Caco-2 (cell line): ENCODE data around the gene F10. TPM values are rescaled to one million over a fixed set of nuclear protein-coding genes. Genes with fewer than 3 reads are reported as not detected.

Source experiments
- BruUV-seq: library from RNA; stranded (reverse); fragments of 400-500 nt; replicated peaks from 2 replicates; lab custom pipeline; 2021; lab: Mats Ljungman, UMichigan
- CTCF ChIA-PET: fragments of 300-600 bp; sonication (Branson Sonifier 250); formaldehyde crosslinking; loops from one replicate; lab custom pipeline; 2022; ENCODE audit warnings: antibody characterized with exemption; lab: Charles Lee
- POLR2A ChIA-PET: fragments of 300-600 bp; sonication (Branson Sonifier 250); formaldehyde crosslinking; loops from one replicate; lab custom pipeline; 2022; ENCODE audit warnings: antibody characterized with exemption; lab: Charles Lee
- DNase-seq, 2 experiments: peaks; one replicate each; pipeline versions ENCODE4 v3.0.0 to v3.0.0-alpha.2; 2020 to 2022
- H3K27me3 ChIP-seq: replicated peaks from 2 replicates; pipeline ENCODE4 v1.6.0; 2011; ENCODE audit warnings: low read length; ENCODE audit not compliant: control insufficient read depth, insufficient read depth
- H3K36me3 ChIP-seq: 2 replicates; pipeline ENCODE4 v1.5.1; 2011; ENCODE audit warnings: low read length; ENCODE audit not compliant: control insufficient read depth, insufficient read depth
- H3K4me1 ChIP-seq: fragments of 250-450 bp; sonication (Bioruptor Pico); 2 replicates; pipeline ENCODE4 v1.5.1; 2020; ENCODE audit warnings: mild to moderate bottlenecking
- H3K4me3 ChIP-seq: 2 replicates; pipeline ENCODE4 v1.5.1; 2011; ENCODE audit warnings: low read depth, mild to moderate bottlenecking, control low read depth, low read length
- H3K9me3 ChIP-seq: fragments of 250-450 bp; sonication (Bioruptor Pico); 2 replicates; pipeline ENCODE4 v1.5.1; 2020; ENCODE audit warnings: mild to moderate bottlenecking, moderate library complexity
- H3K27ac Mint-ChIP-seq: one replicate; pipeline ENCODE4 v1.8.0; 2022; ENCODE audit warnings: mixed read lengths; ENCODE audit not compliant: unreplicated experiment
- H3K27me3 Mint-ChIP-seq: one replicate; pipeline ENCODE4 v1.8.0; 2022; ENCODE audit warnings: mixed read lengths; ENCODE audit not compliant: insufficient read depth, unreplicated experiment
- H3K36me3 Mint-ChIP-seq: one replicate; pipeline ENCODE4 v1.8.0; 2022; ENCODE audit warnings: mild to moderate bottlenecking, mixed read lengths; ENCODE audit not compliant: insufficient read depth, unreplicated experiment
- H3K4me1 Mint-ChIP-seq: one replicate; pipeline ENCODE4 v1.8.0; 2022; ENCODE audit warnings: low read depth, mixed read lengths; ENCODE audit not compliant: unreplicated experiment
- H3K4me3 Mint-ChIP-seq: one replicate; pipeline ENCODE4 v1.8.0; 2022; ENCODE audit warnings: mild to moderate bottlenecking, moderate library complexity, mixed read lengths; ENCODE audit not compliant: unreplicated experiment
- H3K9me3 Mint-ChIP-seq: one replicate; pipeline ENCODE4 v1.8.0; 2022; ENCODE audit warnings: mixed read lengths; ENCODE audit not compliant: unreplicated experiment
- CTCF ChIP-seq, 2 experiments: fragments of 200-600 bp in 1 of 2; IDR thresholded peaks; 1 replicate in 1 of 2; 2 replicates in 1 of 2; pipeline versions ENCODE4 v1.5.1 to v1.8.0; 2011 to 2022; ENCODE audit warnings: antibody characterized with exemption in 1 of 2, control low read depth in 1 of 2, inconsistent platforms in 1 of 2, low read depth in 1 of 2, low read length in 1 of 2, mild to moderate bottlenecking in 1 of 2, moderate library complexity in 1 of 2; ENCODE audit not compliant: insufficient read depth in 1 of 2, severe bottlenecking in 1 of 2, unreplicated experiment in 1 of 2
- intact Hi-C: fragments of 100-400 bp; cut with micrococcal nuclease; formaldehyde crosslinking; loops from one replicate; pipeline ENCODE4 v1.10.0; 2022; ENCODE audit not compliant: unreplicated experiment
- total RNA-seq: library from RNA; stranded (reverse); gene quantifications from 2 replicates; pipeline ENCODE4 v1.2.3, GENCODE V29; 2022

F10 gene
- total RNA-seq, 1 experiment from 2014 or later, result 34.3 TPM

- BruUV-seq, result no TSS peak
- H3K36me3 ChIP-seq, result peaks cover 10% of the 10 kb centered on the region
These were observed 54.2 kb downstream of the F10 start for GRCh38 chr13:113176822-113177221.

GRCh38 chr13:113178070-113178895 lies 55.7 kb downstream of the F10 start:
- CTCF ChIA-PET, result no interaction called here
- Mint-ChIP-seq H3K27me3 (no peaks in the 10 kb centered on the region), H3K4me3 (no peak overlapping the region), H3K36me3 (peaks cover 79% of the 10 kb centered on the region), H3K9me3 (no peaks in the 10 kb centered on the region), H3K27ac (no peak overlapping the region), H3K4me1 (no peaks in the 10 kb centered on the region)
- no peak overlapping the region for H3K4me3 ChIP-seq
- H3K36me3 ChIP-seq, result peaks cover 10% of the 10 kb centered on the region
- BruUV-seq, result no TSS peak
- TF ChIP-seq CTCF (IDR thresholded peaks at IDR 0.05; ENCODE audit: insufficient read depth in 1 of 2, low read depth in 1 of 2, low read length in 1 of 2, severe bottlenecking in 1 of 2, unreplicated experiment in 1 of 2), result no peak
- no peak for DNase-seq
- intact Hi-C loops, result no loop called here
- POLR2A ChIA-PET, result no interaction called here
- no peaks in the 10 kb centered on the region for H3K27me3 ChIP-seq
- H3K4me1 ChIP-seq, result no peaks in the 10 kb centered on the region
- H3K9me3 ChIP-seq, result no peaks in the 10 kb centered on the region

More at GRCh38 chr13:113176822-113177221, 54.2 kb downstream of the F10 start:
- no peak overlapping the region for H3K27ac Mint-ChIP-seq
- Histone ChIP-seq H3K4me1 (no peaks in the 10 kb centered on the region), H3K9me3 (no peaks in the 10 kb centered on the region), H3K27me3 (no peaks in the 10 kb centered on the region), H3K4me3 (no peak overlapping the region)
- POLR2A ChIA-PET, result no interaction called here
- H3K9me3 Mint-ChIP-seq, result no peaks in the 10 kb centered on the region
- intact Hi-C loops, result no loop called here
- no peaks in the 10 kb centered on the region for H3K4me1 Mint-ChIP-seq
- no peaks in the 10 kb centered on the region for H3K27me3 Mint-ChIP-seq
- H3K36me3 Mint-ChIP-seq, result peaks cover 74% of the 10 kb centered on the region
- TF ChIP-seq CTCF (IDR thresholded peaks at IDR 0.05; ENCODE audit: insufficient read depth in 1 of 2, low read depth in 1 of 2, low read length in 1 of 2, severe bottlenecking in 1 of 2, unreplicated experiment in 1 of 2), result no peak
- no peak for DNase-seq
- no peak overlapping the region for H3K4me3 Mint-ChIP-seq
- CTCF ChIA-PET, result no interaction called here

GRCh38 chr13:113178896-113179167 lies 56.2 kb downstream of the F10 start:
- Mint-ChIP-seq H3K9me3 (no peaks in the 10 kb centered on the region), H3K27ac (no peak overlapping the region), H3K36me3 (peaks cover 83% of the 10 kb centered on the region), H3K27me3 (no peaks in the 10 kb centered on the region), H3K4me3 (no peak overlapping the region), H3K4me1 (no peaks in the 10 kb centered on the region)
- POLR2A ChIA-PET, result no interaction called here
- Histone ChIP-seq H3K4me1 (no peaks in the 10 kb centered on the region), H3K9me3 (no peaks in the 10 kb centered on the region), H3K36me3 (peaks cover 10% of the 10 kb centered on the region), H3K27me3 (no peaks in the 10 kb centered on the region), H3K4me3 (no peak overlapping the region)
- no peak for DNase-seq
- intact Hi-C loops, result no loop called here
- CTCF ChIA-PET, result no interaction called here
- no TSS peak for BruUV-seq
- no peak for TF ChIP-seq CTCF (IDR thresholded peaks at IDR 0.05; ENCODE audit: insufficient read depth in 1 of 2, low read depth in 1 of 2, low read length in 1 of 2, severe bottlenecking in 1 of 2, unreplicated experiment in 1 of 2)
